Large intestine (tissue), 3 donors: Measurements from ENCODE around the gene FOXF2. TPM values are rescaled to one million over a fixed set of nuclear protein-coding genes. Genes with fewer than 3 reads are reported as not detected.

Source experiments
- DNase-seq, 2 donors: peaks; one replicate each; pipeline versions ENCODE4 v3.0.0 to v3.0.0-alpha.2; 2013
- H3K27ac ChIP-seq: one replicate; pipeline ENCODE4 v1.5.1; 2013; ENCODE audit warnings: low read length
- H3K27me3 ChIP-seq: 2 replicates; pipeline ENCODE4 v1.6.1; 2013; ENCODE audit warnings: low read length; ENCODE audit not compliant: control insufficient read depth, insufficient read depth
- H3K36me3 ChIP-seq: 2 replicates; pipeline ENCODE4 v1.6.1; 2013; ENCODE audit warnings: low read length; ENCODE audit not compliant: control insufficient read depth, insufficient read depth
- H3K4me1 ChIP-seq: one replicate; pipeline ENCODE4 v1.6.1; 2013; ENCODE audit warnings: low read length; ENCODE audit not compliant: control insufficient read depth, insufficient read depth
- H3K4me3 ChIP-seq: one replicate; pipeline ENCODE4 v1.5.1; 2013; ENCODE audit warnings: low read length
- H3K9me3 ChIP-seq: one replicate; pipeline ENCODE4 v1.6.1; 2013; ENCODE audit warnings: mild to moderate bottlenecking, low read depth, low read length, moderate library complexity; ENCODE audit not compliant: control insufficient read depth
- WGBS: methylation state at CpG from one replicate; pipeline ENCODE4 v1.1.5; 2013; ENCODE audit warnings: low lambda C conversion rate; ENCODE audit not compliant: insufficient coverage; 5-methylcytosine and 5-hydroxymethylcytosine counted together
- polyA plus RNA-seq: library from polyadenylated mRNA; unstranded; fragments of 120-200 nt; gene quantifications from one replicate; pipeline ENCODE4 v1.2.1, GENCODE V29; 2013

Gene FOXF2
- polyA plus RNA-seq, 1 donor = 25.0 TPM

- peaks cover 11% of the 10 kb centered on the region for H3K9me3 ChIP-seq
- no peak overlapping the region for H3K4me3 ChIP-seq
- WGBS = 20% methylated on average over 2 of the region's 11 CpGs
- H3K27me3 ChIP-seq = peaks cover 87% of the 10 kb centered on the region
- H3K36me3 ChIP-seq = no peaks in the 10 kb centered on the region
- DNase-seq = no peak
- peaks cover 5% of the 10 kb centered on the region for H3K4me1 ChIP-seq
- no peak overlapping the region for H3K27ac ChIP-seq
These were observed 11.8 kb upstream of the FOXF2 start for GRCh38 chr6:1377526-1377925.

- H3K4me1 ChIP-seq = peaks cover 5% of the 10 kb centered on the region
- H3K4me3 ChIP-seq = no peak overlapping the region
- peak in 1 of 2 donors; percentile 10 for DNase-seq
- peaks cover 11% of the 10 kb centered on the region for H3K9me3 ChIP-seq
- no peak overlapping the region for H3K27ac ChIP-seq
- 17% methylated on average over 2 of the region's 89 CpGs for WGBS
- H3K36me3 ChIP-seq = no peaks in the 10 kb centered on the region
- peaks cover 92% of the 10 kb centered on the region for H3K27me3 ChIP-seq
These were observed 11.0 kb upstream of the FOXF2 start for GRCh38 chr6:1378065-1379016.

- H3K27ac ChIP-seq = no peak overlapping the region
- peaks cover 11% of the 10 kb centered on the region for H3K9me3 ChIP-seq
- H3K27me3 ChIP-seq = peaks cover 95% of the 10 kb centered on the region
- H3K4me1 ChIP-seq = peaks cover 5% of the 10 kb centered on the region
- H3K4me3 ChIP-seq = no peak overlapping the region
- no peaks in the 10 kb centered on the region for H3K36me3 ChIP-seq
- 0% methylated on average over 3 of the region's 60 CpGs for WGBS
- DNase-seq = peak in 1 of 2 donors; percentile 16
These were observed 10.2 kb upstream of the FOXF2 start for GRCh38 chr6:1379017-1379787.

DNA sequence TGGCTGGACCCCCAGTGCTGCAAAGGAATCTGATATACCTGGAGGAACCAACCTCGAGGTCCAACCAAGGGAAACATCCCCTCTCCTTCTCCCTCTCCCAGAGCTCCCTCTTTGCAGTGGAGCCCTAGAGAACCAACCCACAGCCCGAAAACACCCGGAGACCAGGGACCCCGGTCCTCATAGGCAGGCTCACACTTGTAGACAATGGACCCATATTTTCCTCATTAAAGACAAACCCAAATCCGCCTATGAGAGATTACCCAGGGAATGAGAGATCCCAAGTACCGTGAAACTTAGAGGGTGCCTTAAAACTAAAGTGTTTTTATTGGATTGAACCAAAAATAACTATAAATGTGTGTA, 9.6 kb upstream of the FOXF2 start:
- H3K4me1 ChIP-seq = peaks cover 5% of the 10 kb centered on the region
- H3K36me3 ChIP-seq = no peaks in the 10 kb centered on the region
- peaks cover 95% of the 10 kb centered on the region for H3K27me3 ChIP-seq
- H3K9me3 ChIP-seq = peaks cover 11% of the 10 kb centered on the region
- H3K27ac ChIP-seq = no peak overlapping the region
- WGBS = 17% methylated on average over 1 of the region's 6 CpGs
- DNase-seq = no peak
- H3K4me3 ChIP-seq = no peak overlapping the region

DNA sequence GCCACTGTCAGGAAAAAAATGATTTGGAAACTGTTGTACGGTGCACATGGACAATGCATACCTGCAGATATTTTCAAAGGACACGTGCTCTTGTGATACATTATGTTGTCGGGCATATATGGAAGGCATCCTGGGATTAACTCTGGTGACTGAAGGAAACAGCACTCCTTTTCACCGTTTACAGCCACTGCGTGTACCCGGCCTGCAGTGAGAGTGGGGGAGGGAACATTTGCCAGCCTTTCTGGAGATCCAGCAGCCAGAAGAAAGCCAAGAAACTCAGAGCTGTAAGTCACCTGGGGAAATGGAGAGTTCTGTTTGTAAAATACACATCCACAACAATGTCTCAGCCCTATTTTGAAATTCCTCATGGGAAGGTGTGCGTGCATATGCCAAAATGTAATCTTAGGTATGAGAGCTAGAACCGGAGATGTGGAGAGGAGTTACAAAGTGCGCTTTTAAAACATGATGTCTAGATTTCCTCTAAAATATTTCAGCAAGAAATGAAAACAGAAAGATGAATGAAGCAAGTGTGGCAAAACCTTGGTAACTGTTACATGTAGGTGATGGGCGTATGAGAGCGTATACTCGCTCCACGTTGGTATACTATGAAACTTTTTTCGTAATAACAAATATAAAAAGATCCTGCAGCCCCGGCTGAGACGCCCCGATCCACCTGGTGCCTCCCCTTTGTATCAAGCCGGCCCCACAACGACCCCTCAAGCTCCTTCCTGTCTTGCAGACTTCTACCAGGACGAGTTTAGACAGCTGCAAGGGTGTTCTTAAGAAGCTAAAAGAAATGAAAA, 8.6 kb upstream of the FOXF2 start:
- Histone ChIP-seq H3K27me3 (peaks cover 98% of the 10 kb centered on the region), H3K4me1 (peaks cover 5% of the 10 kb centered on the region), H3K4me3 (no peak overlapping the region), H3K9me3 (peaks cover 11% of the 10 kb centered on the region), H3K36me3 (no peaks in the 10 kb centered on the region), H3K27ac (no peak overlapping the region)
- no peak for DNase-seq
- WGBS = 20% methylated on average over 1 of the region's 20 CpGs

DNA sequence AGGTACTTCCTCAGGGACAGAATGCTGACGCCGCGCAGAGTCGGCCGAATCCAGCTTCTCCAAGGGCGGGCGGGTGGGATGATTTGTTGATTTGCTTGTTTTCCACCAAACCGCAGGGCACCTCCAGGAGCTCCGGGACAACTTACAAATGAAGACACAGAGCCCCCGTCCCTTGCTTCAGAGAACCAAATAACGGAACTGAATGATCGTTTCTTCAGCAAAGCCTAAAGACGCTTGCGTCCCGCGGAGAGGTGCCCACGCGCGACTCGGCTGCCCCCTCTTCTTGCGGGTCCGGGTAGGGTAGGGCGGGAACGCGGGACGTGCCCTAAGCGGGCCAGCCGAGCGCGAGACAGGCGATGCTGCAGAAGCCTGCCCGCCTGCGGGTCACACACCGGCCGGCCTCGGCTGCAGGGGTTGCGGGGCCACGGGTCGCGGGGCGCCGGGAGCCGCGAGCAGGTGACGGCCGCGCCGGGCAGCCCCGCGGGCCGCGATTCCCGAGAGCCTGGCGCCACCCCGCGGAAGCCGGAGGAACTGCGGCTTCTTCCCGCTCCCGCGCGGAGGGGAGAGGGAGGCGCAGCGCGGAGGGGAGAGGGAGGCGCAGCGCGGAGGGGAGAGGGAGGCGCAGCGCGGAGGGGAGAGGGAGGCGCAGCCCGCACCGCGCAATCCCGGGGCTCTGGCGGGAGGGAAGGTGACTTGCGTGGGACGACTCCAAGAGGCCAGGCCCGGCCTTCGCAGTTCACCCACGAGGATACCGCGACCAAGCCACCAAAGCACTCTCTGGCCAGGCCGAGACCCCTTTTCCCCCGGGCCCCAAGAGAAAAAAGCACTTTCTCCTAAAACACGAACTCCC, 7.7 kb upstream of the FOXF2 start:
- H3K27ac ChIP-seq = peak overlapping the region; percentile 74
- DNase-seq = peak in 1 of 2 donors; percentile 58
- WGBS = no CpG with 5 or more reads among the region's 87 CpGs

GRCh38 chr6:1382331-1382882, 7.0 kb upstream of the FOXF2 start:
- WGBS = no CpG with 5 or more reads among the region's 35 CpGs
- Histone ChIP-seq H3K27ac (peak overlapping the region; percentile 74), H3K4me3 (no peak overlapping the region), H3K27me3 (peaks cover 98% of the 10 kb centered on the region), H3K36me3 (no peaks in the 10 kb centered on the region), H3K9me3 (peaks cover 11% of the 10 kb centered on the region), H3K4me1 (peaks cover 5% of the 10 kb centered on the region)
- DNase-seq = peak in 1 of 2 donors; percentile 54

More for the DNA sequence above, 7.7 kb upstream of the FOXF2 start:
- Histone ChIP-seq H3K9me3 (peaks cover 11% of the 10 kb centered on the region), H3K4me1 (peaks cover 5% of the 10 kb centered on the region), H3K27me3 (peaks cover 98% of the 10 kb centered on the region), H3K36me3 (no peaks in the 10 kb centered on the region), H3K4me3 (no peak overlapping the region)

GRCh38 chr6:1382883-1383728, 6.3 kb upstream of the FOXF2 start:
- no CpG with 5 or more reads among the region's 57 CpGs for WGBS
- peaks cover 11% of the 10 kb centered on the region for H3K9me3 ChIP-seq
- H3K4me1 ChIP-seq = peaks cover 5% of the 10 kb centered on the region
- H3K36me3 ChIP-seq = no peaks in the 10 kb centered on the region
- peaks cover 97% of the 10 kb centered on the region for H3K27me3 ChIP-seq
- peak overlapping the region; percentile 74 for H3K27ac ChIP-seq
- DNase-seq = peak in 1 of 2 donors; percentile 26
- H3K4me3 ChIP-seq = no peak overlapping the region
